ENCODE data around the gene SIK3. TPM values are rescaled to one million over a fixed set of nuclear protein-coding genes. Genes with fewer than 3 reads are reported as not detected.

The SIK3 gene
- total RNA-seq, 1 experiment from 2014 or later: 31.4 TPM

- Mint-ChIP-seq H3K27ac (no peak overlapping the region), H3K4me1 (no peaks in the 10 kb centered on the region), H3K27me3 (ENCODE audit: low read depth) (no peaks in the 10 kb centered on the region; the same call in 1 of the 2 replicates), H3K9me3 (no peaks in the 10 kb centered on the region), H3K4me3 (no peak overlapping the region), H3K36me3 (ENCODE audit: insufficient read depth in 1 of 3, low read depth in 3 of 3) (no peaks in the 10 kb centered on the region)
- DNase-seq: no peak
- Histone ChIP-seq H2BK15ac (ENCODE audit: low read depth, low read length) (no peak overlapping the region), H4K5ac (ENCODE audit: insufficient read length, low read depth, low read length) (no peak overlapping the region), H2BK12ac (ENCODE audit: insufficient read length, low read depth, low read length) (no peak overlapping the region), H3K79me1 (ENCODE audit: insufficient read depth, low read depth, low read length, poor library complexity, severe bottlenecking) (no peaks in the 10 kb centered on the region), H3K14ac (ENCODE audit: insufficient read depth, low read length) (no peak overlapping the region), H4K8ac (replicated peaks; ENCODE audit: insufficient read length, low read depth, low read length) (no peak overlapping the region), H2AK5ac (ENCODE audit: insufficient read length, low read length) (no peak overlapping the region), H3K56ac (ENCODE audit: insufficient read length, low read depth, low read length) (no peak overlapping the region), H4K20me1 (ENCODE audit: control insufficient read depth, insufficient read depth, insufficient read length) (no peaks in the 10 kb centered on the region), H3K18ac (ENCODE audit: insufficient read length, low read depth, low read length) (no peak overlapping the region), H2BK20ac (ENCODE audit: low read depth, low read length, poor library complexity, severe bottlenecking) (no peak overlapping the region), H3K4ac (ENCODE audit: low read depth, low read length) (no peak overlapping the region), H2BK120ac (ENCODE audit: low read depth, low read length, poor library complexity, severe bottlenecking) (no peak overlapping the region), H4K91ac (ENCODE audit: insufficient read length, low read depth, low read length) (no peak overlapping the region), H3K23me2 (ENCODE audit: insufficient read length, low read depth, low read length, poor library complexity, severe bottlenecking) (no peaks in the 10 kb centered on the region), H2BK5ac (ENCODE audit: insufficient read length, low read length) (no peak overlapping the region), H3K9ac (ENCODE audit: extremely low read depth, insufficient read length, low read length) (no peak overlapping the region), H3K4me1 (ENCODE audit: insufficient read depth, low read length) (no peaks in the 10 kb centered on the region), H3K27me3 (ENCODE audit: insufficient read depth, low read length) (no peaks in the 10 kb centered on the region), H3K27ac (ENCODE audit: insufficient read length, low read depth, low read length) (no peak overlapping the region), H3K4me2 (ENCODE audit: insufficient read depth, insufficient read length, low read length) (no peak overlapping the region), H3K79me2 (ENCODE audit: insufficient read depth, low read length) (no peaks in the 10 kb centered on the region), H3K9me3 (ENCODE audit: control insufficient read depth, low read depth, low read length) (no peaks in the 10 kb centered on the region), H3K23ac (ENCODE audit: insufficient read length, low read depth, low read length) (no peak overlapping the region), H3T11ph (ENCODE audit: low read length) (no peak overlapping the region), H2AFZ (ENCODE audit: low read length) (no peak overlapping the region)
- WGBS (ENCODE audit: extremely low coverage, insufficient read length, low lambda C conversion rate): no CpG with 5 or more reads among the region's 2 CpGs
- TF ChIP-seq, protein P1, sequence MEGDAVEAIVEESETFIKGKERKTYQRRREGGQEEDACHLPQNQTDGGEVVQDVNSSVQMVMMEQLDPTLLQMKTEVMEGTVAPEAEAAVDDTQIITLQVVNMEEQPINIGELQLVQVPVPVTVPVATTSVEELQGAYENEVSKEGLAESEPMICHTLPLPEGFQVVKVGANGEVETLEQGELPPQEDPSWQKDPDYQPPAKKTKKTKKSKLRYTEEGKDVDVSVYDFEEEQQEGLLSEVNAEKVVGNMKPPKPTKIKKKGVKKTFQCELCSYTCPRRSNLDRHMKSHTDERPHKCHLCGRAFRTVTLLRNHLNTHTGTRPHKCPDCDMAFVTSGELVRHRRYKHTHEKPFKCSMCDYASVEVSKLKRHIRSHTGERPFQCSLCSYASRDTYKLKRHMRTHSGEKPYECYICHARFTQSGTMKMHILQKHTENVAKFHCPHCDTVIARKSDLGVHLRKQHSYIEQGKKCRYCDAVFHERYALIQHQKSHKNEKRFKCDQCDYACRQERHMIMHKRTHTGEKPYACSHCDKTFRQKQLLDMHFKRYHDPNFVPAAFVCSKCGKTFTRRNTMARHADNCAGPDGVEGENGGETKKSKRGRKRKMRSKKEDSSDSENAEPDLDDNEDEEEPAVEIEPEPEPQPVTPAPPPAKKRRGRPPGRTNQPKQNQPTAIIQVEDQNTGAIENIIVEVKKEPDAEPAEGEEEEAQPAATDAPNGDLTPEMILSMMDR (conservative IDR thresholded peaks at IDR 0.05): no peak
Measured at GRCh38 chr11:116800610-116801009, 297.6 kb downstream of the SIK3 start.
